ENCODE results near the gene HPSE2.

Gene HPSE2

DNA sequence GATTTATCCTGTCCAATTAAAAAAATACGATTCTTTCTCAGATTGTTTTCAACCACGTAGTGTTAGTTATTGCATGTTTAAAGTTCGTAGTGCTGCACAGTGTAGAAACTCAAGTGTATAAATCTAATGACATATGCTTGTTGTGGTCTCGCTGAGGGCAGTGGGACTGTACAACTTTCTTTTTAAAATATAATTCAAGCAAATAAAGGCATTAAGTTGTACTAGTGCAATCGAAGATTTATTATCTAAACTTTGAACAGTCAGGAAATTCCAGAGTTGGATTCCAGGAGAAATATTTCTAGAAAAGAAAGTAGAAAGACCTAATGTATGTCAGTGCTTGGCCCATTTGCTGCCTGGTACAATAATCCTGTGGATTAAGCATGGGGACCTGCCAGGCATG, 664.8 kb downstream of the HPSE2 start:
- H3K4me3 ChIP-seq (ENCODE audit: low read depth, low read length): no peak overlapping the region
- TF ChIP-seq, protein P1, sequence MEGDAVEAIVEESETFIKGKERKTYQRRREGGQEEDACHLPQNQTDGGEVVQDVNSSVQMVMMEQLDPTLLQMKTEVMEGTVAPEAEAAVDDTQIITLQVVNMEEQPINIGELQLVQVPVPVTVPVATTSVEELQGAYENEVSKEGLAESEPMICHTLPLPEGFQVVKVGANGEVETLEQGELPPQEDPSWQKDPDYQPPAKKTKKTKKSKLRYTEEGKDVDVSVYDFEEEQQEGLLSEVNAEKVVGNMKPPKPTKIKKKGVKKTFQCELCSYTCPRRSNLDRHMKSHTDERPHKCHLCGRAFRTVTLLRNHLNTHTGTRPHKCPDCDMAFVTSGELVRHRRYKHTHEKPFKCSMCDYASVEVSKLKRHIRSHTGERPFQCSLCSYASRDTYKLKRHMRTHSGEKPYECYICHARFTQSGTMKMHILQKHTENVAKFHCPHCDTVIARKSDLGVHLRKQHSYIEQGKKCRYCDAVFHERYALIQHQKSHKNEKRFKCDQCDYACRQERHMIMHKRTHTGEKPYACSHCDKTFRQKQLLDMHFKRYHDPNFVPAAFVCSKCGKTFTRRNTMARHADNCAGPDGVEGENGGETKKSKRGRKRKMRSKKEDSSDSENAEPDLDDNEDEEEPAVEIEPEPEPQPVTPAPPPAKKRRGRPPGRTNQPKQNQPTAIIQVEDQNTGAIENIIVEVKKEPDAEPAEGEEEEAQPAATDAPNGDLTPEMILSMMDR (IDR thresholded peaks at IDR 0.05; ENCODE audit: borderline replicate concordance, insufficient read depth, low read depth, low read length): no peak

DNA sequence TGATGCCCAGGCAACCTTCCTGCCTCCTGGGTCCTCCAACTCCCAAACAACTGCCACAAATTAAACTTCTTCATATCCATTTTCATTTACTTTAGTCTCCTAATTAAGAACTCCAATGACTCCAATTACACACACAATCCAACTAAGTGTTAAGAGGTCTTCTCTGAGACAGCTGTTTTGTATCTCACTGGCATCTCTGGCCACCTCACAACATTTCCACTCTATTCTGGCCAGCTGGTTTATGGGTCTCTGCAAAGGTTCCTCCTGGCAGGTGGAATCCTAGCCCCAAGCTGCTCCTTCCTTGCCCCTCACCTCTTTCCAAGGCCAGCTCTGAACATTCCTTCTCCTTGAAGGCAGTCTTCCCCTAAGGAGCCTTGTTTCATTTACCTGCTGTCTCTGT, 665.8 kb downstream of the HPSE2 start:
- TF ChIP-seq, protein P1 (IDR thresholded peaks at IDR 0.05; ENCODE audit: borderline replicate concordance, insufficient read depth, low read depth, low read length): no peak
- H3K4me3 ChIP-seq (ENCODE audit: low read depth, low read length): no peak overlapping the region

DNA sequence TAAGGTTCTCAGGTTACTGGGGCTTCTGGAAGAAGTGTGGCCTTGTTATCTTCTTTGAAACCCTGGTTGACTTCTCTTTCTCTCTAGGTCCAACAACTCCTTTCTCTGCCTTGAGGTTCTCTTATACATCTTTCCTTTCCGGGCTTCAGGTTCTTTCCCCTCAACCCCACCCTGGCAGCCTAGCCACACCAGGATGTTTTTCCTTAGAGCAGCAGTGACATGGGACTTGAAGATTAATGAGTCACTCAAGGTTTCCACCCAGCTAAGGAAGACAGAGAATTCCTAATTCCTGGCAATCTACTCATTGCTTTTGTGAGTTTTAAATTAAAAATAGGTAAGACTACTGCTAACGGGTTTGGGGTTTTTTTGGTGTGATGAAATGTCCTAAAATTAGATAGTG, 667.1 kb downstream of the HPSE2 start:
- TF ChIP-seq, protein P1 (IDR thresholded peaks at IDR 0.05; ENCODE audit: borderline replicate concordance, insufficient read depth, low read depth, low read length): no peak
- no peak overlapping the region for H3K4me3 ChIP-seq (ENCODE audit: low read depth, low read length)

DNA sequence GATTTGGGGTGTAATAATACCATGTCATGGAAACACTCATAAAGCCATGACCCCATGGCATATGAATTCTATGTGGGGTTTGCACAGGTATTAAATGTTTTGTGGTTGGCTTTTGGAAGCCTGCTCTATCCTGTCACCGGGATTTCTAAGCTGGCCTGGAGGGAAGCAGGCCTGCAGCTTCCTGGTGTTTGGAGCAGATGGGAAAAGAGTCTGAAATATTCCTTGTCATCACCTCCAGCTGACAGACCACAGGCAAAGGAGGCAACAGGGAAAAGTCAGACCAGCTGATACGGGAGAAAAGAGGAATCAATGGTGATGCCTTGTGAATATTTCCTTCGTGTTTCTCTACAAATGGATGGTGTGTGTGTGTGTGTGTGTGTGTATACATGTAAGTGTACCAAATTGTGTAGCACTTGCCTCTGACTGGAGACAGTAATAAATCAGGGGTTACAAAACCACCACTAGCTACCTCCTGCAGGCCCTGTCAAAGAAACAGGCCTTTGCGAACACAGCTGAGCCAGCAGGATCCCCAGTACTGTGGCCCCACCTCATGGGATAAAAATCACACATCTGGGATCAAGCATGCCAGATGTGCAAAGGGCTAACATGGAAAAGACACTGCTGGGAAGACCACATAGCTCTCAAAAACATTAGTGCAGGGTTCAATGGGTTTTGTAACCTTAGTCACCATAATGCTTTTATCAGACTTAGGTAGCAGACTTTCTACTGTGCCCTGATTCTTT, 668.1 kb downstream of the HPSE2 start:
- TF ChIP-seq, protein P1 (IDR thresholded peaks at IDR 0.05; ENCODE audit: borderline replicate concordance, insufficient read depth, low read depth, low read length): no peak
- no peak overlapping the region for H3K4me3 ChIP-seq (ENCODE audit: low read depth, low read length)

DNA sequence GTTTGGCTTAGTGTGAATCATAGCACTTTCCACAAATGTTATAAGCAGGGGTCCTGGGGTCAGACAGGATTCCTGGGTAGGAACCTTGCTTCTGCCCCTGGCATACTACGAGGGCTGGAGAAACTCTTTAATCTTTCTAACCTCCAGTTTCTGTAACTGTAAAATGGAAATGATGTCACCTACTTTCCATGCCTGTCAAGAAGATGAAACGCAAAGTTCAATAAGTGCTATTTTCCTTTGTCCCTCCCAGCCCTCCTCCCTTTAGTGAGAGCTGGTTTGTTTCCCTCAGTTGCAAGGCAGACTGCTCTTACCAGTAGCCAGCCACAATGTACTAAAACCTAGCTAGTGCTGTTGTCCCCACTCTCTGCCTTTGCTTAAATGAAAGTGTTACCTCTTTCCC, 671.8 kb downstream of the HPSE2 start:
- H3K4me3 ChIP-seq (ENCODE audit: low read depth, low read length): no peak overlapping the region
- TF ChIP-seq, protein P1 (IDR thresholded peaks at IDR 0.05; ENCODE audit: borderline replicate concordance, insufficient read depth, low read depth, low read length): no peak

DNA sequence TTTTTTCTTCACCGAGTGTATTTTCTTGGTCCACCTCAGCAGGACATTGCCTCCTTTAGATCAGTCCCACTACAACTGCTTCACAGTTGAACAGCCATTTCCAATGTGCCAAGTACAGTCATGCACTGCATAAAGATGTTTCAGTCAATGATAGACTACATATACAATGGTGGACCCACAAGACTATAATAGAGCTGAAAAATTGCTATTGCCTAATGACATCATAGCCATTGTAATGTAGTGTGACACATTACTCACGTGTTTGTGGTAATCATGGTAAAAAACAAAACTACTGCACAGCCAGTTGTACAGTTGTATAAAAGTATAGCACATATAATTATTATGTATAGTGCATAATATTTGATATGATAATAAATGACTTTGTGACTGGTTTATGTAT, 675.1 kb downstream of the HPSE2 start:
- TF ChIP-seq, protein P1 (IDR thresholded peaks at IDR 0.05; ENCODE audit: borderline replicate concordance, insufficient read depth, low read depth, low read length): no peak
- H3K4me3 ChIP-seq (ENCODE audit: low read depth, low read length): no peak overlapping the region

DNA sequence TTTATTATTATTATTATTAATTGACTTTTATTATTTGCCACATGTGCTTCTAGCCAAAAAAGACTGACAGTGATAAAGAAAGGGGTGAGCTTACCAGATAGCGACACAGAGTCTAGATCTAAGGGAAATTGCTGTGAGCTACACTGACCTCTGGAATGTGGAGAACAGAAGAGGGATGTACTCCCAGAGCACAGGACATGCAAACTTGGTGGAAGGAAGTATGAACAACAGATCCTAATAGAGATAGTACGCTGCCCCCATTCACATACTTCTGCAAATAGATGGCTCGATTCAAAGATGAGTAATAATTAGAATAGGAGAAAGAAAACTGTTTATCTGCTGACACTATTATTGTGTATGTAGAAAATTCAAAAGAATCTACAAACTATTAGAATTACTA, 679.6 kb downstream of the HPSE2 start:
- H3K4me3 ChIP-seq (ENCODE audit: low read depth, low read length): no peak overlapping the region

More for the DNA sequence above, 679.6 kb downstream of the HPSE2 start:
- TF ChIP-seq, protein P1 (IDR thresholded peaks at IDR 0.05; ENCODE audit: borderline replicate concordance, insufficient read depth, low read depth, low read length): no peak
